IPS DF 6.9 (cell line): ENCODE data around the gene SYTL3.

Experiments
- DNase-seq: peaks from one replicate; pipeline ENCODE4 v3.0.0-alpha.2; 2013; ENCODE audit warnings: low read depth, low spot score
- H3K27ac ChIP-seq: one replicate; pipeline ENCODE4 v1.5.1; 2013; ENCODE audit warnings: low read length, control low read depth
- H3K27me3 ChIP-seq: 2 replicates; pipeline ENCODE4 v1.6.1; 2013; ENCODE audit warnings: mild to moderate bottlenecking, low read length; ENCODE audit not compliant: control insufficient read depth, insufficient read depth
- H3K36me3 ChIP-seq: 2 replicates; pipeline ENCODE4 v1.6.1; 2013; ENCODE audit warnings: low read length; ENCODE audit not compliant: control insufficient read depth, insufficient read depth
- H3K4me1 ChIP-seq: 2 replicates; pipeline ENCODE4 v1.6.1; 2013; ENCODE audit warnings: low read length; ENCODE audit not compliant: control insufficient read depth, insufficient read depth
- H3K4me3 ChIP-seq: 2 replicates; pipeline ENCODE4 v1.5.1; 2013; ENCODE audit warnings: mild to moderate bottlenecking, low read length
- H3K9me3 ChIP-seq: 2 replicates; pipeline ENCODE4 v1.6.1; 2013; ENCODE audit warnings: low read length, inconsistent platforms; ENCODE audit not compliant: control insufficient read depth, insufficient read depth
- WGBS: extraction: QIAGEN DNeasy Blood & Tissue Kit; methylation state at CpG from one replicate; pipeline ENCODE4 v1.1.7; 2013; ENCODE audit warnings: mixed read lengths, missing lambda C conversion rate; ENCODE audit not compliant: insufficient read length, insufficient coverage; 5-methylcytosine and 5-hydroxymethylcytosine counted together

SYTL3 gene

DNA sequence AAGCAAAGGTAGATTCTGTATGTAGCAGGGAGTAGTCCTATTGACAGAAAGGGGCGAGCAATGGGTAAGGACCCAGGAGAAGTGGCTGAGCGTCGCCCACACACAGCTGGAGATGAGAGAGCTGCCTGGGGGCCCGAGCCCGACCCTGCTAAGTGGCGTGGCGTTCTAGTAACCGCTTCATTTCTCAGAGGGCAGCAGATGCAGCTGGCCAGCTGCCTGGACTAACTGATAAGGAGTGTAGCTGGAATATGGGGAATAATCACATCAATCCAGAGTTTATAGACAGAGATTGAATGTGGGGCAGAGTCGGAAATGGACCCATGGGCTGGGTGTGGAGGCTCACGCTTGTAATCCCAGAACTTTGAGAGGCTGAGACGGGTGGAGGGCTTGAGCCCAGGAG is 104.9 kb downstream of the SYTL3 start:
- no CpG with 5 or more reads among the region's 11 CpGs for WGBS
- Histone ChIP-seq H3K4me3 (no peak overlapping the region), H3K27ac (no peak overlapping the region), H3K27me3 (no peaks in the 10 kb centered on the region), H3K4me1 (peaks cover 11% of the 10 kb centered on the region), H3K9me3 (no peaks in the 10 kb centered on the region), H3K36me3 (no peaks in the 10 kb centered on the region)
- no peak for DNase-seq

DNA sequence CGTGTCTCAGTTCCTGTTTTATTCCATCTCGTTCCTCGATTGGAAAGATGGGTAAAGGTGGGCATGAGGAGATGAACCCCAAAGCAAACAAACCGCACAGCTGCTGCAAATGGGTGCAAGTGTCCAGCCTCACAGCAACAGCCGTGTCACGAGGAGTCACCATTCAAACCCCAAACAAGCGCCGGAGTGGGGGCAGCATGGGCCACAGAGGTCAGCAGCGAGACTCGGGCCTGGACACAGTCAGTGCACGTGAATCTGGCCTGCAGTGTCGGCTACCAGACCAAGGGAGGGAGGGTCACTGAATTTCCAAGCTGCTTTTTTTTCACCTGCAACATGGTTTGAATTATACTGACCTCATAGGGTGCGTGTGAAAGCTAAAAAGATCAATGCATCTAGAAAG is 105.8 kb downstream of the SYTL3 start:
- WGBS: no CpG with 5 or more reads among the region's 13 CpGs
- no peak overlapping the region for H3K4me3 ChIP-seq
- no peaks in the 10 kb centered on the region for H3K9me3 ChIP-seq
- H3K4me1 ChIP-seq: peaks cover 11% of the 10 kb centered on the region
- H3K36me3 ChIP-seq: no peaks in the 10 kb centered on the region
- H3K27me3 ChIP-seq: no peaks in the 10 kb centered on the region
- no peak for DNase-seq
- H3K27ac ChIP-seq: no peak overlapping the region

DNA sequence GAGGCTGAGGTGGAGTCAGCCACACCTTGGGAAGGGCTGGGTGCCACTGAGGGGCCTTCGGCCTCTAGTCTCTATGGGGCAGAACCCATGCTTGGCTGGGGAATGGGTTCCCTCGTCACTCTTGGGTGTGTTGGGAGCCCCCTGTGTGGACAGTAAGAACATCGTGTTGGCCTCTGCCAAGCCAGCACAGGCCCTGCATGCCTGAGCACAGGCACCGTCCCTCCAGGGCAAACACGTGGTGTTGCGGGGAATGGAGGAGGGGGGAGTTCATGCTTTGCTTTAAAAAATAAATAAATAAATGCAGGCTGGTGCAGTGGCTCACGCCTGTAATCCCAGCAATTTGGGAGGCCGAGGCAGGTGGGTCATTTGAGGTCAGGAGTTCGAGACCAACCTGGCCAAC is 106.3 kb downstream of the SYTL3 start:
- Histone ChIP-seq H3K9me3 (no peaks in the 10 kb centered on the region), H3K4me1 (peaks cover 11% of the 10 kb centered on the region), H3K4me3 (no peak overlapping the region), H3K27ac (no peak overlapping the region), H3K27me3 (no peaks in the 10 kb centered on the region), H3K36me3 (no peaks in the 10 kb centered on the region)
- DNase-seq: no peak
- no CpG with 5 or more reads among the region's 9 CpGs for WGBS

DNA sequence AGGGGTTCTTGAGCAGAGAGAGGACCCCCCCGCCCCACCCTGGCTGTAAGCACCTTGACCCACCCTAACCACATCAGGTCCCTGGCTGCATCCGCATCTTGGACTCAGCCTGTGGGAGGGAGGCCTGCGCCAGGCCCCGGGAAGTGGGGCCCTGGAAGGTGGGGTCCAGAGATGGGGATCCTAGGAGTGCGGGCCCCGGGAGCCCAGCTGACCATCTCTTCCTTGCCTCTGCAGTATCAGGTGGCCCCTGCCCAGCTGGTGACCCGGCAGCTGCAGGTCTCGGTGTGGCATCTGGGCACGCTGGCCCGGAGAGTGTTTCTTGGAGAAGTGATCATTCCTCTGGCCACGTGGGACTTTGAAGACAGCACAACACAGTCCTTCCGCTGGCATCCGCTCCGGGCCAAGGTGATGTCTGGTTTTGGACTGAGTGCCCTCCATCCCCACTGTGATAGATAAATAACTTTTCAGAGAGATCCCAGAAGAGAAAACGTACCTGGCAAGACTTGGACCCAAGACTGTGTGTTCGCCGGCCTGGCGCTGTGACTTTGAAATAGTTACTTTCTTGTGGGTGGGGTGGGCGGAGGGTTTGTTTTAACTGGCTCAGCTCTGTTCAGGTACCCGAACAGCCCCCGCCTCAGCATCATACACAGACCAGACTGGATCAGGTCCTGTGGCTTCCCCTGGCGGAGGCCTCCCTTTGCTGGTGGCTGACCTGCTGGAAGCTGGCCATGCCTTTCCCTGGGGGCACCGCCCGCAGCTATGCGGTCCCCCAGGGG is 107.3 kb downstream of the SYTL3 start:
- H3K27ac ChIP-seq: no peak overlapping the region
- H3K4me3 ChIP-seq: no peak overlapping the region
- no peaks in the 10 kb centered on the region for H3K9me3 ChIP-seq
- no CpG with 5 or more reads among the region's 25 CpGs for WGBS
- no peak for DNase-seq
- no peaks in the 10 kb centered on the region for H3K27me3 ChIP-seq
- H3K36me3 ChIP-seq: no peaks in the 10 kb centered on the region
- peaks cover 11% of the 10 kb centered on the region for H3K4me1 ChIP-seq

DNA sequence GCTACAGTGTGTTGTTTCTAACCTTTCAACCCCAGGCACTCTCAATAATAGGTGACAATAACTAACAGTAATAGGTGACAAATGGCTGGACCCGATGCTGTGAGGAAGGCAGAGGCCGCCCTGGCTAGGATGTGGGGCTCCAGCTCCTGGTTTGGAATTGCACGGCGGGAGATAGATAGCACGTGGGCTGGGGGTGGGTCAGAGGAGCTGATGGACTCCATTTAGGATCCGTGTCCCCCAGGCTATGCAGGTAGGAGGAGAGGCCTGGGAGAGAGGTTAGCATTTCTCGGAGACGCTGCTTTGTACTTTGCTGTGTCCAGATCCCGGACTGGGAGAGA is 107.9 kb downstream of the SYTL3 start:
- no peak overlapping the region for H3K27ac ChIP-seq
- H3K4me3 ChIP-seq: no peak overlapping the region
- H3K36me3 ChIP-seq: no peaks in the 10 kb centered on the region
- H3K9me3 ChIP-seq: no peaks in the 10 kb centered on the region
- no CpG with 5 or more reads among the region's 9 CpGs for WGBS
- no peak for DNase-seq
- peaks cover 11% of the 10 kb centered on the region for H3K4me1 ChIP-seq
- H3K27me3 ChIP-seq: no peaks in the 10 kb centered on the region

DNA sequence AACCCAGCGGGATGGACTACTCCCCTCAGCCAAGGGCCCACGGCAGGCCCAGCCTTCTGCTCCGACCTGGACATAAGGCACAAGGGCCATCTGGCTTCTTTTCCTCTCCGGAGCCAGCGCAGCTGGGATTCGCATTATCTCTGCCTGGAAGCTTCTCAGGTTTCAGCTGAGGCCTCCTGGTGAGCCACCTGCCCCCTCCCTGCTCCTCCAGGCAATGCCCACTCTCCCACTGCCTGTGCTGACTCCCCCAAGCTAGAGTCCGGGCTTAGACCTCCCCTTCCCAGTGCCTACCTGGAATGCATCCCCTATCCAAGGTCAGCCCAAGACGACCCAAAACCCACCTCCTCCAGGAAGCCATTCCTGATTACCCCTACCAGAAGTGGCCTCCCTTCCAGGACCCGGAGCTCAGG is 108.6 kb downstream of the SYTL3 start:
- Histone ChIP-seq H3K27me3 (no peaks in the 10 kb centered on the region), H3K36me3 (no peaks in the 10 kb centered on the region), H3K4me1 (peaks cover 11% of the 10 kb centered on the region), H3K9me3 (no peaks in the 10 kb centered on the region), H3K27ac (no peak overlapping the region), H3K4me3 (no peak overlapping the region)
- WGBS: no CpG with 5 or more reads among the region's 9 CpGs
- peak; percentile 20 for DNase-seq

DNA sequence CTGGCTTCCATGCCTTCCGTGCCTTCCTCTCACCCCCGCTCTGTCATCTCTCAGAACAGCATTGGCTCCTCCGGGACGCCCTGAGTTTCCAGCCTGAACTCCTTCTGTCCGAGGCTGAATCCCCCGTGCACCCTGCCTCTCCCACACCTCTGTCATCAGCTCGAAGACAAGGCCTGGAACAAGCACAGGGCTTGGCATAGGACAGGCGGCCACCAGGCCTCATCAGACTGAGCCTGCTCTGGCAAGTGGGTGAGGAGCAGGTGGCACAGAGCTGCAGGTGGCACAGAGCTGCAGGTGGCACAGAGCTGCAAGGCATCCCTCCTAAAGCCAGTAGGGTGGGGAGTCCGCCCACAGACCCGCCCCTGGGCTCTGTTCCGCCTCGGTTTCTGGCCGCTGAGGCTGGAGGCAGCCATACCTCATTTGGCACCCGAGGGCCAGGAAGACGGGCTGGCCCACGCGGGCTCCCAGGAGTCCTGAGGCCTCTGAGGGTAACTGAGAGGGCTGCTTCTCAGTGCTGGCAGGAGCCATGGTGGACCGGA is 109.2 kb downstream of the SYTL3 start:
- no peak overlapping the region for H3K27ac ChIP-seq
- H3K4me1 ChIP-seq: peaks cover 11% of the 10 kb centered on the region
- H3K9me3 ChIP-seq: no peaks in the 10 kb centered on the region
- H3K27me3 ChIP-seq: no peaks in the 10 kb centered on the region
- no CpG with 5 or more reads among the region's 18 CpGs for WGBS
- H3K4me3 ChIP-seq: no peak overlapping the region
- DNase-seq: no peak
- H3K36me3 ChIP-seq: no peaks in the 10 kb centered on the region

DNA sequence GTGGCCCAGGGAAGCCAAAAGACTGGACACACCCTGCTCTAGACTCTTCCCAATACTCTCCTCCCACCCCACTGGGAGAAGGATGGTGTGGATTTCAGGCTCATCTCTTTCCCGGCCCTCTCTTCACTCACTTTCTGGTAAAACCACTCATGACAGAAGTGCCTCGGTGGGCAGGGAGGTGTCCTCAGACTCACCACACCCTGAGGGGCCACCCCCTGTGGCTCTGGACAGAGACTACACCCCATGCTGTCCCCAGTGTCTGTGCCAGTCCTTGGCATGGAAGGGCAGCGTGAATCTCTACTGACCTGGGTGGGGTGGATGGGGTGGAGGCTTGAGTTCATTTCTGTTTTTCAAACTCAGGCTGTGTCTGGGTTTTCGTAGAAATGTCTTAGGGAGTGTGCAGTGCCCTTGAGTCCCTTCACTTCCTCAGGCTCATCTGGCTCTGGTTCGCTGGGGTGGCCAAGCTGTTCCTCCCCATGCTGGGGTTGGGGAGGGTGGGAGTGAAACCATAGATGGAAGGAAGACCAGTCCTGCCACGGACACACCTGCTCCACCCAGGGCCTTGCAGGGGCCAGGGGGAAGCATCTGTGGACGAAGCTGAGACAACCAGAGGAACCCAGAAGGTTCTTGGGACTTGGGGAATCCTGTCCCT is 110.2 kb downstream of the SYTL3 start:
- no peak for DNase-seq
- no CpG with 5 or more reads among the region's 7 CpGs for WGBS
- H3K36me3 ChIP-seq: no peaks in the 10 kb centered on the region
- H3K27ac ChIP-seq: no peak overlapping the region
- H3K9me3 ChIP-seq: no peaks in the 10 kb centered on the region
- H3K4me1 ChIP-seq: peaks cover 11% of the 10 kb centered on the region
- H3K4me3 ChIP-seq: no peak overlapping the region
- H3K27me3 ChIP-seq: no peaks in the 10 kb centered on the region

DNA sequence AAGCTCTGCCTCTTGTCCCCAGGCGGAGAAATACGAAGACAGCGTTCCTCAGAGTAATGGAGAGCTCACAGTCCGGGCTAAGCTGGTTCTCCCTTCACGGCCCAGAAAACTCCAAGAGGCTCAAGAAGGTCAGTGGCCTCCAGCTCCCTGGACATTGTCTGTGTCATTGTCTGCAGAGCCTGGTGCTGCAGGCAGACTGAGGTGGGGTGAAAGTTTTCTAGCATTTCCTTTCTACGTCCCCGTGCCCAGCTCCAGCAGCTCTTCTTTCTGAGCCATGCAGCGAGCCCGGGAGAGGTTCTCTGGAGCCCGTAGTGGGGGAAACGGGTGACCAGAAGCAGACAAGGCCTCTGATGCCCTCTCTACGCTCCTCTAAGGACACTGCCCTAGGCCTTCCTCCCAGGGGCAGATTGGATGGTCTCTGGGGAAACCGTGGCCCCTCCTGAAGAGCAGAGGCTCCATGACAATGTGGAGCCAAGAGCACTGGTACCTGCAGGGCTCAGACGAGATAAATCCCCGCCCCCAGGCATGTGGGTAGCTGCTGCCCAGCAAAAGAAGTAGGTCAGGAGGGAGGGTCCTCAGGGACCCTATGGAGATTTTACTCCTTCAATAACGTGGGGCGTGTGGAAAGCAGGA is 110.9 kb downstream of the SYTL3 start:
- H3K4me3 ChIP-seq: no peak overlapping the region
- H3K9me3 ChIP-seq: no peaks in the 10 kb centered on the region
- H3K4me1 ChIP-seq: peaks cover 11% of the 10 kb centered on the region
- H3K27me3 ChIP-seq: no peaks in the 10 kb centered on the region
- no CpG with 5 or more reads among the region's 17 CpGs for WGBS
- H3K36me3 ChIP-seq: peaks cover 4% of the 10 kb centered on the region; the same call in 1 of the 2 replicates
- DNase-seq: no peak
- no peak overlapping the region for H3K27ac ChIP-seq

DNA sequence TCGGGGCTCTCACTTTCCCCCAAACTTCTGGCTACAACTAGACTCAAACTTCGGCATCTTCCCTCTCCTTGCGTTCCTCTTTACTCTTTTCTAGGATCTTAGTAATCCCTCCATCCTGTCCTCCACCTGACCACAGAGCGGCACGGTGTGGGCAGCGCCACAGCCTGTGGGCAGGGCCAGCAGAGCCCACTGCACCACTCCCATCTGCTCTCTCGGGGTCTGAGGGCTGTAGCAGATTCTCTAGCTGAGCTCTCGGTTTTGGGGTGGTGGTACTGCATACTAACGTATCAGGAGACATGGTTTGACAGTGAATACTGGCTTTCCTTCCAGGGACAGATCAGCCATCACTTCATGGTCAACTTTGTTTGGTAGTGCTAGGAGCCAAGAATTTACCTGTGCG is 111.9 kb downstream of the SYTL3 start:
- WGBS: no CpG with 5 or more reads among the region's 10 CpGs
- Histone ChIP-seq H3K4me3 (no peak overlapping the region), H3K36me3 (peaks cover 12% of the 10 kb centered on the region), H3K9me3 (no peaks in the 10 kb centered on the region), H3K27me3 (no peaks in the 10 kb centered on the region), H3K4me1 (peaks cover 11% of the 10 kb centered on the region), H3K27ac (no peak overlapping the region)
- no peak for DNase-seq
